GM20000 (cell line): ENCODE measurements around the gene FOXP1.

Experiments
- DNase-seq: peaks from one replicate; pipeline ENCODE4 v3.0.0; 2012; ENCODE audit warnings: low spot score
- CTCF ChIP-seq: IDR thresholded peaks from 2 replicates; pipeline ENCODE4 v1.5.1; 2012; ENCODE audit warnings: mild to moderate bottlenecking, control low read depth; ENCODE audit errors: extremely low read depth, missing control alignments

FOXP1 gene

GRCh38 chr3:71149959-71150954 is 433.3 kb downstream of the FOXP1 start:
- TF ChIP-seq CTCF = no peak
- DNase-seq = no peak

GRCh38 chr3:71148455-71149060 is 435.0 kb downstream of the FOXP1 start:
- DNase-seq = no peak
- no peak for TF ChIP-seq CTCF

GRCh38 chr3:71146673-71147072 is 436.9 kb downstream of the FOXP1 start:
- no peak for TF ChIP-seq CTCF
- DNase-seq = no peak

- DNase-seq = no peak
- no peak for TF ChIP-seq CTCF
These were observed 437.6 kb downstream of the FOXP1 start for GRCh38 chr3:71145954-71146353.

GRCh38 chr3:71144525-71145253 is 438.8 kb downstream of the FOXP1 start:
- DNase-seq = no peak
- no peak for TF ChIP-seq CTCF

- no peak for DNase-seq
- TF ChIP-seq CTCF = no peak
These were observed 440.0 kb downstream of the FOXP1 start for GRCh38 chr3:71143493-71143892.
